CD4-positive, CD25-positive, alpha-beta regulatory T cell (primary cell): ENCODE results near the gene BTBD16. TPM values are rescaled to one million over a fixed set of nuclear protein-coding genes. Genes with fewer than 3 reads are reported as not detected.

Experiments
- ATAC-seq, 2 donors: fragments of 150-1000 bp; cut with Tn5 transposase; one replicate each; pipeline ENCODE4 v1.10.0; 2021; ENCODE audit warnings: low read depth in 2 of 2, moderate number of reproducible peaks in 2 of 2, moderate library complexity in 1 of 2
- DNase-seq, 3 donors: peaks; one replicate each; pipeline versions ENCODE4 v3.0.0 to v3.0.0-alpha.2; 2012 to 2022; ENCODE audit warnings: mixed read lengths in 1 of 3
- H3K27ac ChIP-seq: one replicate; pipeline ENCODE4 v1.7.0; 2013; ENCODE audit warnings: mild to moderate bottlenecking, low read length; ENCODE audit not compliant: insufficient read depth, poor library complexity, severe bottlenecking
- H3K27me3 ChIP-seq: one replicate; pipeline ENCODE4 v1.7.0; 2013; ENCODE audit warnings: low read length; ENCODE audit not compliant: control insufficient read depth, insufficient read depth
- H3K36me3 ChIP-seq: one replicate; pipeline ENCODE4 v1.7.0; 2013; ENCODE audit warnings: mild to moderate bottlenecking, low read length, moderate library complexity; ENCODE audit not compliant: control insufficient read depth, insufficient read depth
- H3K4me1 ChIP-seq: 2 replicates; pipeline ENCODE4 v1.7.0; 2013; ENCODE audit warnings: mild to moderate bottlenecking, low read length; ENCODE audit not compliant: insufficient read depth, control insufficient read depth, poor library complexity, severe bottlenecking
- H3K4me3 ChIP-seq: one replicate; pipeline ENCODE4 v1.7.0; 2013; ENCODE audit warnings: low read depth, mild to moderate bottlenecking, low read length, moderate library complexity
- H3K9me3 ChIP-seq, 2 experiments: 1 replicate in 1 of 2; 2 replicates in 1 of 2; pipeline ENCODE4 v1.7.0; 2013; ENCODE audit warnings: low read length in 2 of 2, mild to moderate bottlenecking in 1 of 2, moderate library complexity in 1 of 2; ENCODE audit not compliant: control insufficient read depth in 2 of 2
- H3K27ac Mint-ChIP-seq, 3 donors: one replicate each; pipeline ENCODE4 v1.8.0; 2020 to 2022; ENCODE audit warnings: mild to moderate bottlenecking in 3 of 3, mixed read lengths in 3 of 3, moderate library complexity in 2 of 3
- H3K27me3 Mint-ChIP-seq: one replicate; pipeline ENCODE4 v1.8.0; 2022; ENCODE audit warnings: mild to moderate bottlenecking, mixed read lengths
- H3K36me3 Mint-ChIP-seq: one replicate; pipeline ENCODE4 v1.8.0; 2020; ENCODE audit warnings: mixed read lengths
- H3K4me1 Mint-ChIP-seq, 4 donors: one replicate each; pipeline ENCODE4 v1.8.0; 2020 to 2022; ENCODE audit warnings: mixed read lengths in 4 of 4, mild to moderate bottlenecking in 1 of 4
- H3K4me3 Mint-ChIP-seq, 4 donors: one replicate each; pipeline ENCODE4 v1.8.0; 2020 to 2022; ENCODE audit warnings: mild to moderate bottlenecking in 4 of 4, mixed read lengths in 4 of 4, moderate library complexity in 3 of 4
- H3K9me3 Mint-ChIP-seq, 7 donors: one replicate each; pipeline ENCODE4 v1.8.0; 2020 to 2022; ENCODE audit warnings: mixed read lengths in 7 of 7, mild to moderate bottlenecking in 3 of 7, moderate library complexity in 2 of 7
- polyA plus RNA-seq, 4 donors: library from polyadenylated mRNA; unstranded; fragments of 300-500 nt; fragmentation: Illumina TruSeq; gene quantifications; one replicate each; pipeline ENCODE4 v1.2.3, GENCODE V29; 2021
- total RNA-seq: library from RNA; stranded (reverse); gene quantifications from one replicate; pipeline ENCODE4 v1.2.3, GENCODE V29; 2022

BTBD16 gene
- total and polyA plus RNA-seq, 5 donors from 2014 or later = 0.12 to 0.15 TPM; not detected in 3

DNA sequence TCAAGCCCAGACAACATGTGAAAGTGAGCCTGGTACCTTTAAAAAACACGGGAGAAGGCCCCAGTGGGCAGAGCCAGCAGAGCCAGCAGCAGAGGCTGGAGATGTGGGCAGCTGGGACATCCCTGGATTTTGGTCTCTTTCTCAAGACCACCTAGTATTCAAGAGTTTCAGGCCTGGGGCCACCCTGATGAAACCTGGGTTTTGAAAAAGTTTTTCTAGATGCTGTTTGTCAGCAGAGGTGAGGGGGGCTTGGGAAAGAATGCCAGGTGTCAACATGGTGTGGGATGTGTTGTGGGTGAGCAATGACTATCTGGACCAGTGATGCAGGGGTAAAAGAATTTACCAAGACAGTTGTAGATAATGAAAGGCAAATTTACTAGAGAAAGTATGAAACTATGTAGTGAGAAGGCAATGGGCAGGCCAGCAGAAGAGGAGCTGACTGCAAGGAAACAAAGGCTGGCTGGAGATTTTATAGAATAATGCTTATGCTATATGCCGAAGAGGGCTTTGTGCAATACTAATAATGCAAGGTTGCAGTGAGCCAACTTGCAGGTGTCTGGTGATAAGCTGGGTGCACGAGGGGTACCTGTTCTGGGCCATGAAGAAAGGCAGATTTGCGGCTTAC lies 75.3 kb downstream of the BTBD16 start:
- Histone ChIP-seq H3K27ac (no peak overlapping the region), H3K9me3 (no peaks in the 10 kb centered on the region), H3K4me3 (no peak overlapping the region), H3K27me3 (no peaks in the 10 kb centered on the region), H3K4me1 (peaks cover 5% of the 10 kb centered on the region), H3K36me3 (no peaks in the 10 kb centered on the region)
- DNase-seq = no peak
- Mint-ChIP-seq H3K4me1 (peaks cover 6 to 11% (median 10%) of the 10 kb centered on the region in 4 donors), H3K27ac (peak overlapping the region in 1 of 3 donors; percentile 95), H3K9me3 (peaks cover 0 to 2% (median 0%) of the 10 kb centered on the region in 7 donors), H3K36me3 (no peaks in the 10 kb centered on the region), H3K27me3 (no peaks in the 10 kb centered on the region), H3K4me3 (no peak overlapping the region)
- ATAC-seq = no peak

DNA sequence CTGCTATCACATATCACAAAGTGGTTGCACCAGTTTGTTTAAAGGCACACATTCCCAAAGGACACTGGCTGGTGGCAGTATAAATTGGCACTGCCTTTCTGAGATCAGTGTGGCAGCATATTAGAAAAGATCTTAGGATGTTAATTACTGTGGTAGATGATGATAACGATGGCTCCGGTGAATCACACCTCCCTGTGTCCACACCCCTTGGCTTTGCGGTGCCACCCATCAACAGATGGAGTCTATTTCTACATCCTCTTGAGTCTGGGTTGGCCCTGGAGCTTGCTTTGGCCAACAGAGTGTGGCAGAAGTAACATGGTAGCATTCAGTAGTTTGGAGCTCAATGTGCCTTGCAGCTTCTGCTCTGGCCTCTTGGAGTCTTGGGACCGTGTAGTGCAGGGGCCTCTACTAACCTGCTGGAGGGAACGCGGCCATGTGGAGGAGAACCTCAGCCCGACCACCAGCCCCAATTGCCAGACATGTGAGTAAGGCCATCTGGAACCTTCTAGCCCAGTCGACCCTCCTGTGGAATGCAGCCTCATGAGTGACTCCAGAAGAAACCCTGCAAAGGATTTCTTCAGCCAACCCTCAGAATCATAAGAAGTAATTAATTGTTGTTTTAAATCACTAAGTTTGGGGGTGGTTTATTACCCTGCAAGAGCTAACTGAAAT lies 76.2 kb downstream of the BTBD16 start:
- H3K4me3 Mint-ChIP-seq = no peak overlapping the region
- no peaks in the 10 kb centered on the region for H3K27me3 ChIP-seq
- no peaks in the 10 kb centered on the region for H3K9me3 ChIP-seq
- DNase-seq = no peak
- H3K27ac Mint-ChIP-seq = peak overlapping the region in 1 of 3 donors; percentile 20
- H3K4me1 ChIP-seq = peaks cover 3% of the 10 kb centered on the region
- no peak overlapping the region for H3K4me3 ChIP-seq
- H3K4me1 Mint-ChIP-seq = peaks cover 5 to 8% (median 6%) of the 10 kb centered on the region in 4 donors
- no peaks in the 10 kb centered on the region for H3K36me3 ChIP-seq
- no peaks in the 10 kb centered on the region for H3K27me3 Mint-ChIP-seq
- H3K27ac ChIP-seq = no peak overlapping the region
- H3K36me3 Mint-ChIP-seq = no peaks in the 10 kb centered on the region
- ATAC-seq = no peak
- peaks cover 0 to 2% (median 0%) of the 10 kb centered on the region in 7 donors for H3K9me3 Mint-ChIP-seq

DNA sequence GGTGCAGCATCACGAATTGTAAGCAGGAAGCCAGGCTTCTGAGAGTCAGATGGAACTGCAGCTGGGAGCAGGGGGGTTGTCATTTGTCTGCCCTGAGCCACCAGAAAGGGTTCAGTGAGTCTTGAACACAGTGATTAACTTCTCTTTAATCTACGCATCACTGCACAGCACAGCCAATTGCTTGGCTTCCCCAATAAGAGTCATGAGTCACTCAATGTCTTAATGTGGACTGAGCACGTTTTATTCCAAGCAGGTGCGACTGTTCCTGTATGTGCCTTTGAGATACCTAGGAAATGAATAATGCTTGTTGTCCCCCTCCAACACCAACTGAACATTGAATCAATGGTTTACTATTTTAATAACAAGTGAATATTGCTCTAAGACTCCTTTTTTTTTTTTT lies 77.4 kb downstream of the BTBD16 start:
- Histone ChIP-seq H3K36me3 (no peaks in the 10 kb centered on the region), H3K4me1 (no peaks in the 10 kb centered on the region), H3K27me3 (no peaks in the 10 kb centered on the region), H3K4me3 (no peak overlapping the region), H3K27ac (no peak overlapping the region), H3K9me3 (no peaks in the 10 kb centered on the region)
- Mint-ChIP-seq H3K9me3 (peaks cover 0 to 2% (median 0%) of the 10 kb centered on the region in 7 donors), H3K4me3 (no peak overlapping the region), H3K4me1 (peaks cover 0 to 2% (median 0%) of the 10 kb centered on the region in 4 donors), H3K27ac (no peak overlapping the region), H3K27me3 (peaks cover 1% of the 10 kb centered on the region), H3K36me3 (no peaks in the 10 kb centered on the region)
- DNase-seq = no peak
- ATAC-seq = no peak

DNA sequence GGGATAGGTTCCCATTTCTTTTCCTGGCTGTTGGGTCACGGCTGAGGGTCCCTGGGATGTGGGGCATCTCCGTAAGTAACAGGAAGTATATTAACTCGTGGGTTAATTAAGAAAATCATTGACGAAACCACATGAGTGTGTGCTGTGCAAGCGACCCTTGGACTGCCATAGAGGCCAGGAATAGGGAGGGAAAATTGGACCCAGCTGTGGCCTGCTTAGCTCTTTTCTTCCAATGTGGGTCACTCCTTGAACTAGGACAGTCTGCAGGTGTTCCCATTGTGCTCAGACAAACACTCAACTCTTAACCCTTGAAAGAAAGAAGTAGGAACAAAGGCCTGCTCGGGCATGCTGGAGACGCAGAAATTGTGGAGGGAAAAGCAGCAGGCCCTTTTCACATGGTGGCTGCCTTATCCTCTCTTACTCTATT lies 77.9 kb downstream of the BTBD16 start:
- Mint-ChIP-seq H3K4me3 (no peak overlapping the region), H3K36me3 (no peaks in the 10 kb centered on the region), H3K9me3 (peaks cover 0 to 2% (median 0%) of the 10 kb centered on the region in 7 donors), H3K4me1 (peaks cover 0 to 4% (median under 1%) of the 10 kb centered on the region in 4 donors), H3K27ac (no peak overlapping the region), H3K27me3 (peaks cover 6% of the 10 kb centered on the region)
- Histone ChIP-seq H3K4me3 (no peak overlapping the region), H3K9me3 (no peaks in the 10 kb centered on the region), H3K27me3 (no peaks in the 10 kb centered on the region), H3K27ac (no peak overlapping the region), H3K36me3 (no peaks in the 10 kb centered on the region), H3K4me1 (no peaks in the 10 kb centered on the region)
- DNase-seq (no peak), ATAC-seq (no peak)

DNA sequence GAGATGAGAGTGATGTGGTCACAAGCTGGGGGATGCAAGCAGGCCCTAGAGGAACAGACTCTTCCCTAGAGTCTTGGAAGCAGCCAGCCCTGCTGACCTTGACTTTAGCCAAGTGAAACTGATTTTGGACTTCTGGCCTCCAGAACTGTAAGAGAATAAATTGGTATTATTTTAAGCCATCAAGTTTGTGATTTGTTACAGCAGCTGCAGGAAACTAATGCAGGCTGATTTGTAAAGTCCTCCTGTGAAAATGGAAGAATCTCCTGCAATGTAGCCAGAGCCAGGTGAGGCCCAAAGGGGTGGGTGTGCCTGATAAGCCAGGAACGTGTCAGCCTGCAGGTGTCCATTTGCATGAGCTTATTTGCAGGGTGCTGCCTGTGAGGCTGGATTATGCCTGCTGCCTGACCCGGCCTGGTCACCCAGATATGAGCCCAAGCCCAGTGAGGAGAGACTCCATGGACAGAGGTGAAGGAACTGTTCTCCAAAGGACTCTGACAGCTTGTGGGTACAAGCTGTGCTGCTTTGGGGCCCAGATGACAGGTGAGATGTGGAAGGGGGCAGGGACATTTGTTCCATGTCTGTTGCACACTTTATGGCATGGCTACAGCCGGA lies 78.8 kb downstream of the BTBD16 start:
- DNase-seq (no peak), ATAC-seq (no peak)
- Histone ChIP-seq H3K4me1 (no peaks in the 10 kb centered on the region), H3K27ac (no peak overlapping the region), H3K27me3 (no peaks in the 10 kb centered on the region), H3K9me3 (no peaks in the 10 kb centered on the region), H3K4me3 (no peak overlapping the region), H3K36me3 (no peaks in the 10 kb centered on the region)
- Mint-ChIP-seq H3K27me3 (peaks cover 8% of the 10 kb centered on the region), H3K9me3 (peaks cover 0 to 2% (median 0%) of the 10 kb centered on the region in 7 donors), H3K27ac (no peak overlapping the region), H3K4me3 (no peak overlapping the region), H3K36me3 (no peaks in the 10 kb centered on the region), H3K4me1 (peaks cover 0 to 4% (median under 1%) of the 10 kb centered on the region in 4 donors)

DNA sequence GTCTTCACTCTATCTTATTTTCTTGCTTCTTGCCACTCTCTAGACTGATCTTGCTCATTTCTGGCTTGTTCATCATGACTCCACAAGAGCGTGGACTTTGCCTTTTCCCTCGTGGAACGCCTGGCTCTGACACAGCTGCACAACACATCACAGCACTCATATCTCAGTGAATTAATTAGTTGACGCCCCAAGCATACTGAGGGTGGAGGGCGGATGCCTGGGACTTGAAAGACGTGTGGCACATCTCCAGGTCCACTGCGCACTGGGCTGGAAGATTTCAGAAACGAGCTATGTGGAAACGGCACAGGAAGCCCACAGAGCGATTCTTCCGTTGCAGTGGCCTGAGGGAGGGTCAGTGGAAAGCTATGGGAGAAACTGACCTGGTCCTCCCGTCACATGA lies 79.8 kb downstream of the BTBD16 start:
- no peak overlapping the region for H3K4me3 ChIP-seq
- H3K36me3 Mint-ChIP-seq = no peaks in the 10 kb centered on the region
- ATAC-seq = no peak
- no peaks in the 10 kb centered on the region for H3K27me3 ChIP-seq
- H3K27ac ChIP-seq = no peak overlapping the region
- H3K9me3 ChIP-seq = no peaks in the 10 kb centered on the region
- H3K4me3 Mint-ChIP-seq = no peak overlapping the region
- DNase-seq = no peak
- H3K4me1 Mint-ChIP-seq = peaks cover 0 to 4% (median under 1%) of the 10 kb centered on the region in 4 donors
- no peaks in the 10 kb centered on the region for H3K36me3 ChIP-seq
- H3K27me3 Mint-ChIP-seq = peaks cover 8% of the 10 kb centered on the region
- no peak overlapping the region for H3K27ac Mint-ChIP-seq
- H3K9me3 Mint-ChIP-seq = peaks cover 0 to 3% (median 0%) of the 10 kb centered on the region in 7 donors
- H3K4me1 ChIP-seq = no peaks in the 10 kb centered on the region

DNA sequence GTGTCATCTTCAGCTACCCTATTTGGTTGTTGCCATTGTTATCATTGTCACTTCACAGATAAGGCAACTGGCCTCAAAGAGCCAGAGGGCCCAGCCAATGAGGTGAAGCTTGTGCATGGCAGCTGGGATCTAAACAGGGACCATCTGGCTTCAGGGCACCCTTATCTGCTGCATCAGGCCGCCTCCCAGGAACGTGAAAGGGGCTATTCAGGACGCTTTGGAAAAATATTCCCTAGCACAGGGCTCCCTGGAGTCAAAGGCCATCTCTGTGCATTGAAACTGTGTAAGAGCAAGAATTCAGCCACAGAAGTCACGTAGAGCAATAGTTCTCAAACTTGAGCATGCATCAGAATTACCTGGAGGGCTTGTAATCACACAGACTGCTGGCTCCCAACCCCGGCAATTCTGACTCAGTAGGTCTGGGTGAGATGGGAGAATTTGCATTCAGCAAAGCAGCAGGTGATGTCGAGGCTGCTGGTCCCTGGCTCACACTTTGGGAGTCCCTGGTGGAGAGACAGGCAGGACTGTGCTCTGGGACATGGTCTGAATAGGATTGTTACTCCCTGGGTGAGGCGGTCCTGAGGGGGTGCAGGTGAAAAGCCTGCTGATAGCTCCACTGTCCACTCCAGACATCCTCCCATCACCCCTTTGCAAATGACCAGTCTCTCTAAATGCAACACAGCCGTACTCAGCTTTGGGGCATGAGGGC lies 81.9 kb downstream of the BTBD16 start:
- H3K4me1 ChIP-seq = no peaks in the 10 kb centered on the region
- H3K4me3 ChIP-seq = no peak overlapping the region
- peaks cover 0 to 7% (median under 1%) of the 10 kb centered on the region in 7 donors for H3K9me3 Mint-ChIP-seq
- H3K36me3 Mint-ChIP-seq = peaks cover 1% of the 10 kb centered on the region
- H3K4me3 Mint-ChIP-seq = no peak overlapping the region
- H3K4me1 Mint-ChIP-seq = peaks cover 0 to 4% (median under 1%) of the 10 kb centered on the region in 4 donors
- no peaks in the 10 kb centered on the region for H3K36me3 ChIP-seq
- no peaks in the 10 kb centered on the region for H3K9me3 ChIP-seq
- H3K27me3 Mint-ChIP-seq = peaks cover 8% of the 10 kb centered on the region
- H3K27ac Mint-ChIP-seq = no peak overlapping the region
- DNase-seq (no peak), ATAC-seq (no peak)
- H3K27me3 ChIP-seq = no peaks in the 10 kb centered on the region
- H3K27ac ChIP-seq = no peak overlapping the region
